NCI-H2196 (cell line): ENCODE data around the gene CSDE1.

Experiments
- DNase-seq: peaks from one replicate; lab custom pipeline; 2025; ENCODE audit not compliant: unreplicated experiment; lab: John Stamatoyannopoulos, UW

Gene CSDE1

GRCh38 chr1:114703242-114703641 lies 54.5 kb downstream of the CSDE1 start:
- DNase-seq, result no peak

GRCh38 chr1:114702737-114703136 lies 55.0 kb downstream of the CSDE1 start:
- DNase-seq, result no peak

GRCh38 chr1:114701931-114702330 lies 55.9 kb downstream of the CSDE1 start:
- DNase-seq, result no peak

GRCh38 chr1:114700036-114700600 lies 57.7 kb downstream of the CSDE1 start:
- no peak for DNase-seq

- DNase-seq, result no peak
Measured at GRCh38 chr1:114696810-114697209, 61.0 kb downstream of the CSDE1 start.

GRCh38 chr1:114695430-114696058 lies 62.2 kb downstream of the CSDE1 start, which contains the start of gene AMPD1:
AMPD1 (minus strand) TSS chr1:114695546; CDS start chr1:114695471, 75 bp downstream.
- no peak for DNase-seq

GRCh38 chr1:114694540-114695310 lies 63.1 kb downstream of the CSDE1 start:
- no peak for DNase-seq

- no peak for DNase-seq
Measured at GRCh38 chr1:114692947-114693346, 64.8 kb downstream of the CSDE1 start.

GRCh38 chr1:114691061-114691460 lies 66.7 kb downstream of the CSDE1 start:
- DNase-seq, result no peak

GRCh38 chr1:114690148-114690547 lies 67.6 kb downstream of the CSDE1 start:
- DNase-seq, result no peak

GRCh38 chr1:114688526-114688925 lies 69.3 kb downstream of the CSDE1 start:
- DNase-seq, result no peak

GRCh38 chr1:114685851-114686250 lies 71.9 kb downstream of the CSDE1 start:
- no peak for DNase-seq

- no peak for DNase-seq
Measured at GRCh38 chr1:114677691-114678090, 80.1 kb downstream of the CSDE1 start.

GRCh38 chr1:114676115-114676514 lies 81.7 kb downstream of the CSDE1 start:
- no peak for DNase-seq

GRCh38 chr1:114671939-114672275 lies 85.9 kb downstream of the CSDE1 start:
- DNase-seq, result no peak

GRCh38 chr1:114671011-114671938 lies 86.5 kb downstream of the CSDE1 start:
- DNase-seq, result peak; percentile 10

- DNase-seq, result peak; percentile 83
Measured at GRCh38 chr1:114670083-114671010, 87.4 kb downstream of the CSDE1 start.

- DNase-seq, result no peak
Measured at GRCh38 chr1:114669562-114670082, 88.2 kb downstream of the CSDE1 start, which contains the start of gene DENND2C. DENND2C (minus strand) TSS chr1:114670049; CDS start chr1:114625984, 44,065 bp downstream.

GRCh38 chr1:114668784-114669561 lies 88.8 kb downstream of the CSDE1 start:
- no peak for DNase-seq
